Keratinocyte (primary cell): Measurements from ENCODE around the gene ARHGEF18. TPM values are rescaled to one million over a fixed set of nuclear protein-coding genes. Genes with fewer than 3 reads are reported as not detected.

Experiments used
- DNase-seq: peaks from one replicate; pipeline ENCODE4 v3.0.0-alpha.2; 2011; ENCODE audit warnings: low read depth, missing footprints, low spot score
- FAIRE-seq: peaks from 2 replicates; lab custom pipeline; 2011; peaks lifted over from hg19 to GRCh38; lab: Jason Lieb, UNC
- H2AFZ ChIP-seq: 2 replicates; pipeline ENCODE4 v1.6.0; 2012; ENCODE audit warnings: low read length, control low read depth, inconsistent platforms; ENCODE audit not compliant: control insufficient read depth
- H3K27ac ChIP-seq: 2 replicates; pipeline ENCODE4 v1.5.1; 2011; ENCODE audit warnings: low read length; ENCODE audit not compliant: control insufficient read depth, insufficient read depth
- H3K27me3 ChIP-seq: 3 replicates; pipeline ENCODE4 v1.6.0; 2011; ENCODE audit warnings: low read length; ENCODE audit not compliant: control insufficient read depth, insufficient read depth; ENCODE audit errors: extremely low read depth
- H3K36me3 ChIP-seq, 2 experiments: 2 replicates in 1 of 2; 3 replicates in 1 of 2; pipeline ENCODE4 v1.5.1; 2011; ENCODE audit warnings: low read length in 2 of 2, mild to moderate bottlenecking in 1 of 2; ENCODE audit not compliant: control insufficient read depth in 2 of 2, insufficient read depth in 2 of 2; ENCODE audit errors: extremely low read depth in 1 of 2
- H3K4me1 ChIP-seq: 3 replicates; pipeline ENCODE4 v1.5.1; 2011; ENCODE audit warnings: low read length; ENCODE audit not compliant: control insufficient read depth, insufficient read depth; ENCODE audit errors: extremely low read depth
- H3K4me2 ChIP-seq: 3 replicates; pipeline ENCODE4 v1.6.0; 2011; ENCODE audit warnings: low read depth, low read length; ENCODE audit not compliant: control insufficient read depth, insufficient read depth; ENCODE audit errors: extremely low read depth
- H3K4me3 ChIP-seq, 3 experiments: fragments of 200-600 bp in 1 of 3; sonication (generic) in 1 of 3; 2 replicates in 2 of 3; 3 replicates in 1 of 3; pipeline ENCODE4 v1.5.1; 2011 to 2016; ENCODE audit warnings: low read length in 3 of 3, mild to moderate bottlenecking in 3 of 3, control low read depth in 2 of 3, inconsistent platforms in 1 of 3, low read depth in 1 of 3, mixed read lengths in 1 of 3, mixed run types in 1 of 3, moderate library complexity in 1 of 3; ENCODE audit not compliant: control insufficient read depth in 2 of 3, insufficient read depth in 2 of 3; ENCODE audit errors: extremely low read depth in 1 of 3
- H3K79me2 ChIP-seq: 2 replicates; pipeline ENCODE4 v1.6.0; 2012; ENCODE audit warnings: low read length; ENCODE audit not compliant: control insufficient read depth, insufficient read depth
- H3K9ac ChIP-seq: 3 replicates; pipeline ENCODE4 v1.6.0; 2011; ENCODE audit warnings: low read length; ENCODE audit not compliant: control insufficient read depth, insufficient read depth; ENCODE audit errors: extremely low read depth
- H3K9me1 ChIP-seq: 3 replicates; pipeline ENCODE4 v1.6.0; 2011; ENCODE audit warnings: low read length; ENCODE audit not compliant: control insufficient read depth, insufficient read depth; ENCODE audit errors: extremely low read depth
- H3K9me3 ChIP-seq: 2 replicates; pipeline ENCODE4 v1.5.1; 2012; ENCODE audit warnings: low read depth, low read length; ENCODE audit not compliant: control insufficient read depth
- H4K20me1 ChIP-seq: 3 replicates; pipeline ENCODE4 v1.6.0; 2011; ENCODE audit warnings: low read length; ENCODE audit not compliant: control insufficient read depth, insufficient read depth; ENCODE audit errors: extremely low read depth
- EZH2 ChIP-seq: IDR thresholded peaks from one replicate; pipeline ENCODE4 v1.6.1; 2012; ENCODE audit warnings: inconsistent platforms, mild to moderate bottlenecking, low read length, moderate library complexity
- dilution Hi-C: fragments of 300-500 bp; cut with MboI; formaldehyde crosslinking; loops from one replicate; pipeline ENCODE4 v1.7.0; 2020; ENCODE audit warnings: low sequenced_read_pairs; ENCODE audit not compliant: extremely low pct_ligation_motif_present
- polyA plus RNA-seq, 5 experiments: library from polyadenylated mRNA; depleted of rRNA in 3 of 5; stranded (reverse) in 3 of 5; stranded (forward) in 1 of 5; unstranded in 1 of 5; fragments of >200 nt; gene quantifications; 1 replicate in 1 of 5; 2 replicates in 3 of 5; 3 replicates in 1 of 5; pipeline versions ENCODE4 v1.2.1 to v1.2.3, GENCODE V29; 2011 to 2012; ENCODE audit warnings: missing spikeins in 2 of 5, low read depth in 1 of 5, low replicate concordance in 1 of 5
- TF ChIP-seq, protein P1 (sequence below), 3 experiments: IDR thresholded peaks in 1 of 3; conservative IDR thresholded peaks in 1 of 3; optimal IDR thresholded peaks in 1 of 3; 2 replicates in 2 of 3; 3 replicates in 1 of 3; pipeline versions ENCODE3 to v1.5.1; 2011; ENCODE audit warnings: low read length in 3 of 3, mild to moderate bottlenecking in 3 of 3, moderate library complexity in 2 of 3, control low read depth in 1 of 3, inconsistent platforms in 1 of 3; ENCODE audit not compliant: insufficient read depth in 2 of 3; ENCODE audit errors: extremely low read depth in 1 of 3

ARHGEF18 gene
- polyA plus RNA-seq, 1 donor (not counting 4 experiments of a cell fraction or from before 2014, with no cell fraction given) = 7.9 TPM

DNA sequence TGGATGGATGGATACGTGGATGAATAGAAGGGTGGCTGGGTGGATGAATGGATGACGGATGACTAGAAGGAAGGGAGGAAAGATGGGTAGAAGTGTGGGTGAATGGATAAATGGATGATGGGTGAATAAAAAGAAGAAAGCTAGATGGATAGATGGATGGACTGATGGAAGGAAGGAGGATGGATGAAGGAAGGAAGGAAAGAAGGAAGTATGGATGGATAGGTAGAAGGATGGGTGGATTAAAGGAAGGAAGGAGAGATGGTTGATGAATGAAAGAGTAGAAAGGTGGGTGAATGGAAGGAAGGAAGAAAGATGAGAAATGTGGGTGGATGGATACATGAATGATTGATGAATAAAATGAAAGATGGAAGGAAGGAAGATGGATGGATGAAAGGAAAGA is 14.5 kb downstream of the ARHGEF18 start:
- Histone ChIP-seq H4K20me1 (no peaks in the 10 kb centered on the region), H3K9ac (no peak overlapping the region), H3K27me3 (no peaks in the 10 kb centered on the region), H3K27ac (no peak overlapping the region), H3K4me3 (no peak overlapping the region), H3K79me2 (no peaks in the 10 kb centered on the region), H3K4me1 (no peaks in the 10 kb centered on the region), H3K36me3 (no peaks in the 10 kb centered on the region), H3K9me3 (peaks cover 1% of the 10 kb centered on the region), H3K9me1 (no peaks in the 10 kb centered on the region), H2AFZ (no peak overlapping the region), H3K4me2 (no peak overlapping the region)
- no peak for TF ChIP-seq EZH2
- TF ChIP-seq, protein P1, sequence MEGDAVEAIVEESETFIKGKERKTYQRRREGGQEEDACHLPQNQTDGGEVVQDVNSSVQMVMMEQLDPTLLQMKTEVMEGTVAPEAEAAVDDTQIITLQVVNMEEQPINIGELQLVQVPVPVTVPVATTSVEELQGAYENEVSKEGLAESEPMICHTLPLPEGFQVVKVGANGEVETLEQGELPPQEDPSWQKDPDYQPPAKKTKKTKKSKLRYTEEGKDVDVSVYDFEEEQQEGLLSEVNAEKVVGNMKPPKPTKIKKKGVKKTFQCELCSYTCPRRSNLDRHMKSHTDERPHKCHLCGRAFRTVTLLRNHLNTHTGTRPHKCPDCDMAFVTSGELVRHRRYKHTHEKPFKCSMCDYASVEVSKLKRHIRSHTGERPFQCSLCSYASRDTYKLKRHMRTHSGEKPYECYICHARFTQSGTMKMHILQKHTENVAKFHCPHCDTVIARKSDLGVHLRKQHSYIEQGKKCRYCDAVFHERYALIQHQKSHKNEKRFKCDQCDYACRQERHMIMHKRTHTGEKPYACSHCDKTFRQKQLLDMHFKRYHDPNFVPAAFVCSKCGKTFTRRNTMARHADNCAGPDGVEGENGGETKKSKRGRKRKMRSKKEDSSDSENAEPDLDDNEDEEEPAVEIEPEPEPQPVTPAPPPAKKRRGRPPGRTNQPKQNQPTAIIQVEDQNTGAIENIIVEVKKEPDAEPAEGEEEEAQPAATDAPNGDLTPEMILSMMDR (optimal IDR thresholded peaks at IDR 0.05 in 1 of 3, IDR thresholded peaks at IDR 0.05 in 1 of 3, conservative IDR thresholded peaks at IDR 0.05 in 1 of 3; ENCODE audit: extremely low read depth in 1 of 3, insufficient read depth in 2 of 3, low read length in 3 of 3) = no peak
- dilution Hi-C loops = no loop called here
- FAIRE-seq (no peak), DNase-seq (no peak)

DNA sequence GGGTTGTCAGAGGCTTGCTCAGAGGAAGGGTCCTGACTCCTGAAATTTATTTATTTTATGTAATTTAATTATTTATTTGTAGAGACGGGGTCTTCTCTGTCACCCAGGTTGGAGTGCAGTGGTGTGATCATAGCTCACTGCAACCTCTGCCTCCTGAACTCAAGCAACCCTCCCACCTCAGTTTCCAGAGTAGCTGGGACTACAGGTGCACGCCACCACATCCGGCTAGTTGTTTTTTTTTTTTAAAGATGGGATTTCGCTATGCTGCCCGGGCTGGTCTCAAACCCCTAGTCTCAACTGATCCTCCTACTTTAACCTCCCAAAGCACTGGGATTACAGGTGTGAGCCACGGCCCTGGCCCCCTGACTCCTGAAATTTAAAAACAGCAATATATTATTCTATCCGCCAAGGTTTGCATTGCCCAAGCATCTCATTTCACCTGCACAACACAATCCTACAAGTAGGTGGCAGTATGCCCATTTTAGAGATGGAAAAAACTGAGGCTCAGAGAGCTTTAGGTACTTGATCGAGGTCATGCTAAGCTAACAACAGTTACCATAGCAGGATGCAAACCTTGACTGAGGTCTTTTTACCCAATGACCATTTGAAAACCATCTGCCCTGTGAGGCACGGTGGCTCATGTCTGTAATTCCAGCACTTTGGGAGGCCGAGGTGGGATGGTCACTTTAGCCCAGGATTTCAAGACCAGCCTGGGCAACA is 18.1 kb downstream of the ARHGEF18 start:
- H2AFZ ChIP-seq = no peak overlapping the region
- no peaks in the 10 kb centered on the region for H3K27me3 ChIP-seq
- H4K20me1 ChIP-seq = no peaks in the 10 kb centered on the region
- DNase-seq (no peak), FAIRE-seq (peak; percentile 94)
- H3K9me3 ChIP-seq = peaks cover 1% of the 10 kb centered on the region
- dilution Hi-C loops = no loop called here
- H3K79me2 ChIP-seq = no peaks in the 10 kb centered on the region
- no peak overlapping the region for H3K4me2 ChIP-seq
- H3K4me1 ChIP-seq = no peaks in the 10 kb centered on the region
- H3K27ac ChIP-seq = no peak overlapping the region
- no peak overlapping the region for H3K4me3 ChIP-seq
- no peak for TF ChIP-seq EZH2
- TF ChIP-seq, protein P1 (optimal IDR thresholded peaks at IDR 0.05 in 1 of 3, IDR thresholded peaks at IDR 0.05 in 1 of 3, conservative IDR thresholded peaks at IDR 0.05 in 1 of 3; ENCODE audit: extremely low read depth in 1 of 3, insufficient read depth in 2 of 3, low read length in 3 of 3) = peak; percentile 37 to 58 (median 58)
- no peaks in the 10 kb centered on the region for H3K36me3 ChIP-seq
- H3K9ac ChIP-seq = no peak overlapping the region
- H3K9me1 ChIP-seq = no peaks in the 10 kb centered on the region
